Activated naive CD4-positive, alpha-beta T cell treated with Interleukin-2 at 50 U/mL for 16 hours (primary cell): ENCODE data around the gene MAST4.

Experiments used
- DNase-seq: peaks from one replicate; pipeline ENCODE4 v3.0.0-alpha.2; 2020

The MAST4 gene

DNA sequence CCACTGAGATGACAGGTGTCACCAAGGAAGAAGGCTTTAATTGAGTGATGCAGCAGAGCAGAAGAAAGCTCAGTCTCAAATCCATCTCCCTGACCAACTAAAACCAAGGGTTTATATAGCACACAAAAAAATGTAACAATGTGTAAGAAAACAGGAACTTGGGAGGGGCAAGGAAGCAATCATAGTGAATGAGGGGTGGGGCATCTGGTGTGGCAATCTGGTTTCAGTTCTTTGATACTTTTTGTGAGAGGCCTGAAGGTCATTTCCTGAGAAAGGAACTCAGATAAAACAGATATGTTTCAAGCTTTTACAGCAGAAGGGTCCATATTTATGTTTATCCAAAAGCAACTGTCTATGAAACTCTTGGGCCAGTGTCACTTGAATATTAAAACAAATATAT, 580.7 kb downstream of the MAST4 start:
- DNase-seq = no peak

DNA sequence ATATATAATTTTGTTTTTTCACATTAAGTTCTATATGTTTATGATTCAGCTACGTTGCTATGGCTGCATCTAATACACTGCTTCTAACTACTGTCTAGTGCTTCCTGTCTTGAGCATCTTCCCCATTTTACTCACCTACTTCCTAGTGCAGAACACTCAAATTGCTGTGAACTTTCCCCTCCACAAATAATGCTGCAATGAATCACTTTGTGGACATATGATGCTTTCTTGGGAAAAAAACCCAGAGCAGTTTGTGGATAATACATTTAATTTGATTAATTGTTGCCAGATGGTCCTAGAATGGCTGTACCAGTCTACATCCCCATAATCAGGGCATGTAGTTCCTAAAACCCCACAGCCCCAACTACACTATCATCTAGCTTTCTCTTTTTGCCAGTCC, 581.9 kb downstream of the MAST4 start:
- DNase-seq = no peak

DNA sequence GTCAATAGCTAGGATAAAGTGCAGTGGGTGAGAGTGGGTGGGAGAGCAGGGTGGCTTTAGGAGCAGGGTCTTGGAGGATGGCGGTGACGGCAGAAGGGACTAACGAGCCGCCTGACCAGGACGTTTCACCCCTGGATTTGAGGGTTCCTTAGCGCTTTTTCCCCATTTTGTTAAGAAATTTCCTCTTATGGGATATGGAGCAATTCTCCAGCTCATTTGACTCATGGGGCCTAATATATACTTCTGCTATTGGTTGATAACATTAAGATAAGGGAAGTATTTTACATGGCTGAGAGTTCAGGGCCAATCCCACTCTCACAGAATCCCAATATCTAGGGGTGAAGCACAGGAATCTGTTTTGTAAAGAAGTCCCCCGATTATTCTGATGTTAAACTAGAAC, 582.8 kb downstream of the MAST4 start:
- no peak for DNase-seq

DNA sequence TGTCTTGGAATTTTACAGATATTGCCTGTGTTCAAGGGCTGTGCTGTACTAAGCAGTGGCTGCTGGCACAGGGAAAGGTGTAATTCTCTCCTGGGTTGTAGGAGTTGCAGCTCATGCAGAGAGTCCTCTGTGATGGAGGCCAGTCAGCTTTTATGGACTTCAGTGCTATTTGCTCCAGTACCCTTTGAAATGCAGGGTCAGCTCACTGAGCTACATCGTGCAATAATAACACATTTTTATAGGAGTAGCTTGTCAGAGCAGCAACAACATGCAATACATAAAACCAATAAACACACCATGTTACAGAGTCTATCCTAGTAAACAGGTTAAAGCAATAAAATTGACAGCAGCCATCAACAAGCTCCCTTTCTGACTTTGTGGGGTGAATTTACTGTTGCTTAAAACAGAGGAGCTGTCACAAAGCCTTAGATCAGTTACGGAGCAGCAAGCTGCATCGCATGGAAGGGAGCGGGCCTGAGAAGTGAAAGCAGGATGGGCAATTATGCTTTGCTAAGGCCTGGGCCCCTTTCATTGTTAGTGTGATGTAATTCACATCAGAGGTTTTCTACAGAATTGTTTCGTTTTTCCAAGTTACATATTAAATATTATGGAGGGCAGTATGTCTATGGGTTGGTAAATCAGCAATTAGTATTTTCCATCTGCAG, 583.6 kb downstream of the MAST4 start:
- DNase-seq = no peak

DNA sequence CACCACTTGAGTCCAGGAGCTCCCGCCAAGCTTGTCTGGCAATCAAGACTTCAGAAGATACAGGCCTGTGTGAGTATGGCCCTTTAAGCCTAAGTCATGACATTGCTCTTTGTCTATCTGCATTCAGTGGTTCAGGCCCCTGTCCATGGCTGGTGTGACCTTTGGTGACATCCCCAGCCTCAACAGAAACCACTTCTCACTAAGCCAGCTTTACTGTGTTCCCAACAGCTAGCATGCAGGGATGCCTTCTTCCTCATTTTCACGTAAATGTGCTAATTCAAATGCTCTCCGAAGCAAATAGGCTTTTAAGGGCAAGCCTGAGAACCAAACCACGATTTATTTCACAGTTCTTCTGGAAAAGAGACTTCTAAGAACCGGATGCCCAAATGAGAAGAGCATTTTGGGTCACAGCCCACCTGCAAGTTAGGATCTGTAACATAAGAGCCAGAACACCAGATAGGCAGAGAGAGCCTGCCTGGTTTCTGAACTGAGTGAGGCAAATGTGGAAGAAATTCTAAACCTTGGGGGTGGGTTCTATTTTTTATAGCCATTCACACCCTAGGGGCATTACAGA, 585.5 kb downstream of the MAST4 start:
- DNase-seq = no peak

DNA sequence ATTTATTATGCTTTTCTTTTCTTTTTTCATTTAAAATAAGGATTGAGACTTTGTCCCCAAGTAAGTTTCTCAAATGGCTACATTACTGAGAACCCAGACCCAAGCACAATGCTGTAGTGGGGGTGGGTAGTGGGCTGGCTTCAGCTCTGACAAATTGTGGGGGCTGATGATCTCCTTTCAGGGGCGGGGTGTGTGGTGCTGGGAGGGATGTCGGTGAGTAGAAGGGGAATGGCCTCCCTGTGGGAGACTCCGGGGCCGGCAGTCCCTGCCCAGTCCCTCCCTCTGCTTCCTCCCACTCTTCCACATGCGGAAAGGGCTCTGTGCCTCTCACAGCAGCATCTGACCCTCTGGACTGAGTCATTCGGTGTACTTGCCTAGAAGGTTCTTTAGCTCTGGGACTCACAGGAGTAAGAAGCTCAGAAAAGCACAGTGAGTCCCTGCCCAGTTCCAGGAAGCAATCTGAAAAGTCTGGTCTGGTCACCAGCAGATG, 586.2 kb downstream of the MAST4 start:
- DNase-seq = no peak

DNA sequence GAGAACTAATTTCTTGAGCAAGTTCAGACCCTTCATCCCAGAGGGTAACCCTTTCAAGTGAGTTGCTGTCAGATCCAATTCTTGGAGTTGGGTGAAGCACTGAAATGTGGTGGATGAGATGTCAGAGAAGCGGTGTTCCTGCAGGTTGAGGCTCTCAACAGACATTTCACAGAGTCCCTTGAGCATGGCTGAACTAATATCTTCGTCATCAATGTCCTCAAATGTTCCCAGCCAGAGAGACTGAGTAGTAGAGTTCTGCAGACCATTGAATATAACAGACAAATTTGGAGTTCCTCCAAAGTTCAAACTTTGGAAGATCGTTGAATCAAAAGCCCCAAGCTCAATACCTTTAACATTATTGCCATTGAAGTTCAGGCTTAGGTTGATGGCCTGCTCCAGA, 587.7 kb downstream of the MAST4 start:
- DNase-seq = no peak

DNA sequence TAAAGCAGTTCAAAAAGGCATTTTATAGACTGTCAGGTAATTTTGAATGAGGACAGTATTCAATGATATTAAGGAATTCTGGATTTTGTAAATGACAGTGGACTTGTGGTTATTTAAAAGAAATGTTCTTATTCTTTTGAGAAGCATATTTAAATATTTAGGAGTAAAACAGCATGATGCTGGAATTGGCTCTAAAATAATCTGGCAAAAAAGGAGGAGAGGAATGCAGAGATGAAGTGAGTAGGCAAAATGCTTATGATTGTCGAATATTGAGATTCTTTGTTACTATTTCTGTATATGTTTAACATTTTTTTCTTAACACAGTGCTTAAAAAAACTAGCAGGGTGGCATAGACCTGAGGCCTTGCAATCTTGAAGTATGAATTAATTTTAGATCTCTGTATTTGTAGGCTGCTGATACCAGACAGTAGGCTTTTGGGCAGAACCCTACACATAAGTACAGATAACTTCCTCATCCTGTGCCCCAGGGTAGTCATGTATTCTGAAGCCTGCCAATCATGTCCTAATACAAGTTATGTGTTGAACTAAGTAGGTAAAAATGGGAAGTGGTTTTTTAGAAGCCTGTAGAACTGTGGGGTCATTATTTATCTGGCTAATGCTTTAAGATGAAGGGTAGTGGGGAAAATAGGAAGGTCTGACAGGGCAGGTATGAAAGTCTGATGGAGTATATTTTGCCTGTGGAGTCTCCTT, 591.0 kb downstream of the MAST4 start:
- no peak for DNase-seq

DNA sequence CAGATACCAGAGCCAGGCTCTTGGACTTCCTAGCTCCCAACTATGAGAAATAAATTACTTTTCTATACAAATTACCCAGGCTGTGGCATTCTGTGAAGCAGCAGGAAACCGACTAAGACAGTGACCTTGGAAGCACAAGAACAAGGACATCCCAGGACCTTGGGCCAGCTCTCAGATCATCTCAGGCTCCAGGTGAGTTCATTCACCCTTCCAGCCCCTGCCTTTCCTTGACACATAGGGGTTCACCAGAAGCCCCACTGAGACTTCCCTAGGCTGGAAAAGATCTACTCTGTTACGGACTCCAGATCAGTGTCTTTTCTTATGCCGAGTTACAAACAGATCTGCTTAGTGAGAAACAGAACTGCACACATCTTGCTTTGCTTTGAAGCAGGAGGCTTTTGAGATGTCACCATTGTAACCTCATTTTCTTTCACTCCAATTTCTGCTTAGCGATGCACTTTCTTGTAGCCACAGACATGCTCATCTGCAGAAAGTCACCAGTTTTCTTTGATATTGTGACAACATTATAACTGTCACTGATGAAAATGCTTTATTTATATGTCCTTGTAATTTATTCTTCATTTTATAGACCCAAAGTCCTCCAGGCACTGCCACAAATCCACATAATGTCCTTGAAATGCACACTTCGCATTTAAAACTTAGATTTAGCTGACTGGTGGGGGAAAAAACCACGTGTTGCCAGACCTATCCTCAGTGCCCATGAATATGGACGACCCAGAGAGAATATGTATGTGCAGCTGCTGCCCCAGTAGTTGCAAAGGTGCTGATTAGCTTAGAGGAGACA, 592.3 kb downstream of the MAST4 start:
- DNase-seq = no peak

DNA sequence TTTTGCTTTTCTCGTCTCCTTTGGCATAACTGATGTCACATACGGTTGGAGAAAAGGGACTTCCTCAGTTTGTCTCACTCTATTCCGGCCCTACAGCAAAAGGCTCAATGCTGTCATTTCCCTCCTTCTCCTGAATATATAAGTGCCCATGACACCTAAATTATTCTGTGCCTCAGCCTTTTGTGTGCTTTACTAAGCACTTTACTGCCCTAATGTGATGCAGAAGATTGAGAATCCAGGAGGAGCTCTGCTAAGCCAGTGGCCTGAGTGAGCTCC, 592.8 kb downstream of the MAST4 start:
- no peak for DNase-seq

DNA sequence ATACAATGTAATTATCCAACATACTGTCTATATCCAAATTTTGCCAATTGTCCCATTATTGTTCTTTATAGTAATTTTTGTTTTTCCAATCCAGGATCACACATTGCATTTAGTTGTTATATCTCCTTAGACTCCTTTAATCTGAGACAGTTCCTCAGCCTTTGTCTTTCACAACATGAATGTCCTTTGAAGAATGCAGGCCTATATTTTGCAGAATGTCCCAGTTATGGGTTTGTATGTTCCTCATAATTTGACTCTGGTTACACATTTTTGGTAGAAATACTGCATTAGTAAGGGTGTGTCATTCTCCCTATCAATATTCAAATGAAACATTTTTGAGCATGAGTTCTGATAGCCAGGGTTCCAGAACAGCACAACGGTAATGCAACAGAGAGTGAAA, 593.7 kb downstream of the MAST4 start:
- no peak for DNase-seq

DNA sequence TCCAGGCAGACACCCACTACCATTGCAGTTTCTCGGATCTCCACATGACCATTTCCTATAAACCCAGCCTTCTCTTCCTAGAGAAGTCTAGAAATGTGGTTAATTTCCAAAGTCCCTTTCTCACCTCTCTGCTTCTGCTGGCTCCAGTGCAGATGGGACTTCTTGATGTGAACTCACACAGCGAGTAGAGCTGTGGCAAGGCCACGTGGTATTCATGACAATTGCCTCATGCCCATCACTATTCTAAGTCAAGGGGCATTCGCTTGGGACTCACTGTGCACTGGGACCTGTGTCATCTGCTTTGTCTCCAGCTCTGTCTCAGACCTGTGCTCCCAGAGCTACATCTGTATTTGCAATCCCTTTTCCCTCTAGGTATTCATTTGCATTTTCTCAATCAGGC, 594.2 kb downstream of the MAST4 start:
- DNase-seq = no peak

DNA sequence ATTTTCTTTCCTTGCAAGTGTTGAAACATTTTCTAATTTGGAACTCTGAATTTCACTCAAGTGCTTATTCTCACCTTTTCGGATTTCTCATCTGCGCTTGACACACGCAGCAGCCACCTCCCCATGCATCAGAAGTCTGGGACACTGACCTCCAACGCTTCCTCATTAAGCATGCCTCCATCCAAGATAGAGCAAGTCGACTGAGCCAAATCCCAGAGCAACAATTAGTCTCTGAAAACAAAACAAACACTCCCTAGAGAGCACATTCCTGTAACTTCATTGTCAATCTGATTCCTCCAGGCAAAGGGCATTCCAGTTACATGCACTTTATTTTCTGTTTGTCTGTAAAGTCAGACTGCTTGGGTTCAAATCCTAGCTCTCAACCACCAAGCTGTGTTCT, 594.7 kb downstream of the MAST4 start:
- no peak for DNase-seq

DNA sequence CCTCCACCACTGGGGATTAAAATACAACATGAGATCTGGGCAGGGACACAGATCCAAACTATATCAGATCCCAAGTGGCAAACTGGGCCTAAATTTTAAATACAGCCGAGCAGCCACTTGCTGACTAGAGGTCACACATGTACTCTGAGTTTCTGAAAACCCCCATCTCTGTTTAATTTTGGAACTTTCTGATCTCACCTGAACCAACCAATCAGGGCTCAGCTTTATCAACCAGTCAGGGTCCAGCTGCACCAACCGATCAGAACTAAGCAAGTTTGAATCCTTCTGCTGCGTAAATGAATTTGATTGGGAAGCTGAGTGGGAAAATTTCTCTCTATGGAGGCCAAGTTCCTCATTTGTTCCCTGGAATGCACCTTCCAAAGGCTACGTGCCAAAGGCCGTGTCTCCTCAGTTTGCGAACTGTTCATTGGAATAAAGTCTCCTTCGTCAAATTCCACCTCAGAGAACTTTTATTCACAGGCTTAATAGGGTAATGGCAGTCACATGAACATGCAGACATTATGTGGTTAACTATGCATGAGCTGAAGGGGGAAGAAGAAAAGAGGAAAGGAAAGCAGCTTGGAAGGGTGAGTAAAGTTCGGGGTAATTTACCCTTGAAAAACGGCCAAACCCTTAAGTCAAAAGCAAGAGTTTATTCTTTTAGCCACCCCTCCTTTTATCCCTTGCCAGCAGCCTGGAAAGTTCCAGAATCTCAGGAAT, 596.7 kb downstream of the MAST4 start:
- no peak for DNase-seq

DNA sequence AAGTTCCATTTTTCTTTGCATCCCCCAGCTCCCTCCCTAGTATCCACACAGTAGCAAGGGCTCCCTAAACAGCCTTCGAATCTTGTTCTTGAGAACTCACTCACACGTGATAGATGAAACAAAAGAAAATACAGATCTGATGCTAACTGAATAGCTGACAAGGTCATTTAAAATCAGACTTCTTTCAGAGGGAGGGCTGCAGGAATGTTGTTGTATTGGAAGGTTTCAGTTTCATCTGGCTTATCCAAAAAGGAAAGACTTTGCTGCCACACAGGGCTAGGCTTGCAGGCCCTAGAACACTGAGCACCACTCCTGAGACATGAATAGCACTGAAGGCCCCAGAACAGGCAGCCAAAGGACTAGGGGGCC, 597.2 kb downstream of the MAST4 start:
- DNase-seq = no peak

DNA sequence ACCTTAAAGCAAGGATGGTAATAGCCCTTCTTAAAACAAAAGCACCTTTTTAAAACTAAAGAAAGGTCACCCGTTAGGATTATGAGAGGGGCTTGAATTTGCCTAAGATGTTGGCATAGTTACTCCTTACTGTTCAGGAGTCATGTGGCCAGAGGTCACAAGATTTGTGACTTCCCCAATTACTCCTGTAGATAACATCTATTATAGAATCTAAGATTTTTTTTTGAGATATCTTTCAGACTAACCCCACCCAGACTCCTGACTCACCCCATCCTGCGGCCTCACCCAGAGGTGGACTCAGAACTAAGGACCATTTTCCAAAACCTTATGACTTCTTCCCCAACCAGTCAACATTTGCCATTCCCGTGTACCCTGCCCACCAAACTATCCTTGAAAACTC, 598.0 kb downstream of the MAST4 start:
- DNase-seq = no peak

DNA sequence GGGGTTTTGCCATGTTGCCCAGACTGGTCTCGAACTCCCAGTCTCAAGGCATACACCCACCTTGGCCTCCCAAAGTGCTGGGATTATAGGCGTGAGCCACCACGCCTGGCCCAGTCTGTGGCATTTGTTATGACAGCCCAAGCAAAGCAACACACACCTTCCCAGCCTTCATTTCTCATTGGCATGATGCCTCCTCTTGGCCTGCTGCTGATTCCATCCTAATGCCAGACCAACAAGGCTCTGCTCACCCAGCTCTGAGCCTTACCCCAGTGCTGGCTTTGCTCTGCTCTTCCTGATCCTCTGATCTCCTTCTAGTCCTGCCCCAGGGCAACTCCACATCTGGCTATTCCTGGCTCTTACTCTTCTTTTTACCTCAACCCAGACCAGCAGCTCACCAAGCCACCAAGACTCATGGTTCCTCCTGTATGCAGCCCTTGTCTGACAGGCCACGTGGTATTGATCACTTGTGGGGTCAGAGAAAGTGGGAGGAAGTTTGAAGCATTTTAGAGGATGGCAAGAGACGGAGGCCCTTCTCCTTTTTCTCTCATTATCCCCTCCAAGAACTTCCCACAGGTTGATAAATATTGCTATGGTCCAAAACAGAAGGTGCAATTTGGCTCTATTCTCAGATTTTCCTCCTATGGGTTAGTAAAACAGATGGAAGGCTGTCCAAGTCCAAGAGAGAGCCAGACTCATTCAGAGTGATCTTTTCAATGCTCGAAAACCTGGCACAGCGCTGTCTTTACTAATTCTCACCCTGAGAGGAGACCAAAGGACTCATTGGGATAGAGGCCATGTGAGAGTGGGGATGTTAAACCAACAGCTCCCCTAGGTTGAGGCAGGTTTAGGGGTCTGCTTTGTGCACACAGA, 599.4 kb downstream of the MAST4 start:
- DNase-seq = no peak

DNA sequence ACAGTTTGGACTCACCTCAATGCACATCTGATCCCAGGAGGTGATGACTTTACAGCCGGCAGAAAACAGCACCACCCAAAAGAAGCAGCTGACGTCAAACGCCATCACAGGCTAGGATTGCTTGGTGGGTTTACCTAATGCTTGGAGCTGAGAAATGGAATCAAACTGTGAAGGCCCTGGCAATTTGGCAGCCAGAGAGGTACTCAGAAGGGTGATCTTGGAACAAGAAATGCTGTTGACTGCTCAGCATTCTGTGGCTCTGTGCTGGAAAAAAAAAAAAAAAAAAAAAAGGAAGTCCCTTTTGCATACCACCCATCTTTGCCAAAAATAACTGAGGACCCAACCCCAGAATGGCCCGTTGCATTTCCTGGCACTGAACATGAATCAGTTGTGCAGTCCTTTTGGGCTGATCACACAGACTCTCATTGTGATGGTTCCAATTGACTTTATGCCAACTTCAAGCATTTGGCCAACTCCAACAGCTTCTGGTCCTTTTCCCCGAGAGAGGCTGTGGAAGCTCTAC, 600.4 kb downstream of the MAST4 start, which contains the start of gene CD180:
Gene CD180, minus strand, starts transcription at position 263 of the 523 bp plus-strand sequence. Its CDS starts 158 bp downstream, at position 105.
- DNase-seq = no peak

DNA sequence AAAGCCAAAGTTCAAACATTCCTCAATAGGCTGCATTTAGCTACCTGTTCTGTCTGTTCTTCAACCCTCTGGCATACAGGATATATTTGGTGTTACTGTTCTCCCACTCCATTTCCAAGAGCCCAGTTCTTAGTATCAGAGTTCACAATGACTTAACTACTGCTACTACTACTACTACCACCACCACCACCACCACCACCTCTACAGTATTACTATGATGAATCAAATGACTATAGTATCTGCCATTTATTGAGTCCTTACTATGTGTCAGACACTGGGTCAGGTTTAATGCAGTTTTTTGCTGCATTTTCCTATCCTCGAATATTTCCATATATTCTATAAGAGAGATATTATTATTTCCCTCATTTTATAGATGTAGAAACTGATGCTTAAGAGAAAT, 601.3 kb downstream of the MAST4 start:
- no peak for DNase-seq

DNA sequence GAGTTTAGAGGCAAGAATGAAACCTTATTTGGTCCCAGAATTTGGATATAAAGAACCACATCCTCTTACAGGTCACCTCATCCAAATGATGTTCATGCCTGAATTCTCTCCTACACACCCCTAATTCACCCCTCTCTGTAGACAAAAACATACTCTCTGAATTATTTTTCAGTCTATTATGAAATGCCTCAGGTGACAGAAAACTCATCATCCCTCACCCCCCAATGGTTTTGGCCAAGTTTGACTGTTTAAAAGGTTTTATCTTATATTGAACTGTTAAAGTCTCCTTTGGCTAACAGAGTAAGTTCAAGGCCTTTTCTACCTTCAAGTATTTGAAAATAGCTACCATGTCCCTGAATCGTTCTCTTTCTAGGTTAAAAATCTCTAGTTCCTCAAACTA, 602.7 kb downstream of the MAST4 start:
- no peak for DNase-seq

DNA sequence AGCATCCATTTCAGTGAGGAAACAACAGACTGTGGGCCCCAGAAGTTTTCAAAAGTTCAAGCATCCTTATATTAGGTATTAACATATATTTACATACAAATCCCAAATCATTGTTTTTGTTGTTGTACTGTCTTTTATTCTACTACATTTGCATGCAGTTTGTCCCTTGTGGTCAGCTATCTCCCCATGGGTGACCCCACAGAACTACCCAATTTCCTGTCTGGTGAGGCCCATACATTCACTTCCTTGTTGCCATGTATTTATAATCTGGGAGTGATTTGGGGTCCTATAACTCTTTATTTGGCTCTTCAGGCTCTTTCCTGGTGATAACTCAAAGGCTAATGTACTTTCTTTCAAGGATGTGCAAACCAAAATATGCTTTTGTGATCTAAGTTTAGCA, 603.7 kb downstream of the MAST4 start:
- no peak for DNase-seq
